Uterus (tissue), 4 donors: Measurements from ENCODE around the gene ADARB2. TPM values are rescaled to one million over a fixed set of nuclear protein-coding genes. Genes with fewer than 3 reads are reported as not detected.

Source experiments
- DNase-seq, 2 donors: peaks; one replicate each; pipeline ENCODE4 v3.0.0-alpha.2; 2019 to 2020
- H3K27ac ChIP-seq, 2 donors: fragments of 200-600 bp; sonication (generic); 1 replicate in 1 of 2; 2 replicates in 1 of 2; pipeline ENCODE4 v1.5.1; 2016 to 2018
- H3K27me3 ChIP-seq, 2 donors: fragments of 200-600 bp; sonication (generic); one replicate each; pipeline ENCODE4 v1.5.1; 2018 to 2019; ENCODE audit warnings: control low read depth in 1 of 2
- H3K36me3 ChIP-seq, 2 donors: fragments of 200-600 bp; sonication (generic); one replicate each; pipeline ENCODE4 v1.5.1; 2019; ENCODE audit warnings: control low read depth in 1 of 2
- H3K4me1 ChIP-seq, 2 donors: fragments of 200-600 bp; sonication (generic); one replicate each; pipeline ENCODE4 v1.5.1; 2018 to 2019; ENCODE audit warnings: control low read depth in 1 of 2
- H3K4me3 ChIP-seq, 2 donors: fragments of 200-600 bp; sonication (generic); 1 replicate in 1 of 2; 2 replicates in 1 of 2; pipeline ENCODE4 v1.5.1; 2018 to 2019; ENCODE audit warnings: mild to moderate bottlenecking in 1 of 2
- H3K9me3 ChIP-seq, 2 donors: fragments of 200-600 bp; sonication (generic); one replicate each; pipeline ENCODE4 v1.5.1; 2019; ENCODE audit warnings: control low read depth in 1 of 2
- CTCF ChIP-seq, 4 experiments: fragments of 200-600 bp in 2 of 4; fragments of 450-650 bp in 2 of 4; sonication (generic) in 2 of 4; IDR thresholded peaks; one replicate each; pipeline ENCODE4 v1.5.1; 2016 to 2019; ENCODE audit warnings: antibody characterized with exemption in 4 of 4, mild to moderate bottlenecking in 2 of 4, moderate library complexity in 1 of 4
- POLR2A ChIP-seq, 2 donors: fragments of 450-650 bp; IDR thresholded peaks; one replicate each; pipeline ENCODE4 v1.6.1; 2016; ENCODE audit warnings: antibody characterized with exemption in 2 of 2, mild to moderate bottlenecking in 1 of 2, moderate library complexity in 1 of 2
- intact Hi-C: fragments of 100-400 bp; cut with DNase I; formaldehyde crosslinking; loops from one replicate; pipeline ENCODE4 v1.15.1; 2023; ENCODE audit warnings: low total_unique reads
- total RNA-seq, 4 donors: library from RNA; depleted of rRNA in 3 of 4; stranded (reverse); fragments of >200 nt in 3 of 4; gene quantifications; one replicate each; pipeline versions ENCODE4 v1.1.0 to v1.2.4, GENCODE V29; 2014 to 2023
- donor health status: DM: yes; HTN: yes; CAD: no.

ADARB2 gene
- total RNA-seq, 4 donors from 2014 or later: 0.76 to 2.6 (median 2.0) TPM; not detected in 1

DNA sequence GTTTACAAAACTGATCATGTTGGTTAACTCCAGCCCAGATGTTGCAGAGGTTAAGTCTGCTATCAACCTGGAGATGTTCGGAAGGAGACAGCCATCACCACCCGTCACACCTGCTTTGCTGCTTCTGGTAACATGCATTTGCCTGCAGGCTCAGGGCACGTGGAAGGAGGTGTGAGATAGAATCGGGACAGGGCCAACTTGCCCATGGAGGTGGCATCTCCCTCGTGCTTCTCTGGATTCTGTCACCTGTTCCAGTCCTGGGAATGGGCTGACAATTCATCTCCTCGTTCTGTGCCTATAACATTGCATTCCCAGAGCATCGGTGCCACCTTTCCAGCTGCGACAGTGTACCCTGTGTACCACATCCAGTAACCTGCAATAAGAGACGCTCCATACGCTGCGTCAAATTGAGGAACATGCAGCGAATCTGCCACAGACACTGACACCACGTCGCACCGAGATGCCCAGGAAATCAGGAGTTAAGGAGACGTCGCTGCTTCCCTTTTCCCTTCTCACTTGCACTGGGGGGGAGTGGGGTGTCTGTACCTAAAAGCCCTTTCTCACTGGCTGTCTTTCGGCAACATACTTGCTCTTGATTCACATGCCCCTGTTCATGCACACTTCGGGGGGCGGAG, 65.8 kb downstream of the ADARB2 start:
- Histone ChIP-seq H3K36me3 (no peaks in the 10 kb centered on the region), H3K4me3 (no peak overlapping the region), H3K27me3 (no peaks in the 10 kb centered on the region), H3K4me1 (no peaks in the 10 kb centered on the region), H3K9me3 (no peaks in the 10 kb centered on the region), H3K27ac (no peak overlapping the region)
- intact Hi-C loops: no loop called here
- no peak for DNase-seq
- TF ChIP-seq CTCF (IDR thresholded peaks at IDR 0.05) (no peak), POLR2A (IDR thresholded peaks at IDR 0.05) (no peak)

- TF ChIP-seq POLR2A (IDR thresholded peaks at IDR 0.05) (no peak), CTCF (IDR thresholded peaks at IDR 0.05) (no peak)
- no peak overlapping the region for H3K4me3 ChIP-seq
- no peaks in the 10 kb centered on the region for H3K27me3 ChIP-seq
- no peaks in the 10 kb centered on the region for H3K4me1 ChIP-seq
- no peaks in the 10 kb centered on the region for H3K36me3 ChIP-seq
- no peak overlapping the region for H3K27ac ChIP-seq
- H3K9me3 ChIP-seq: no peaks in the 10 kb centered on the region
- DNase-seq: no peak
- intact Hi-C loops: no loop called here
Measured at GRCh38 chr10:1670541-1671365, 66.6 kb downstream of the ADARB2 start.

DNA sequence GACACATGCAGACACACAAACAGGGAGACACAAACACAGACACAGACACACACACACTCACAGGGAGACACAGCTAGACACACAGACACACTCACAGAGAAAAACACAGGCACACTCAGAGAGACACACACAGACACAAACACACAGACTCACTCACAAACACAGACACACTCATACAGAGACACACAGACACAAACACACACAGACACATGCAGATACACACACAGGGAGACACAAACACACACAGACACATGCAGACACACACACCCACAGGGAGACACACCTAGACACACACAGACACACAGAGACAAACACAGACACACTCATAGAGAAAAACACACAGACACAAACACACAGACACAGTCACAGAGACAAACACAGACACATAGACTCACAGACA, 67.9 kb downstream of the ADARB2 start:
- intact Hi-C loops: no loop called here
- Histone ChIP-seq H3K4me1 (no peaks in the 10 kb centered on the region), H3K9me3 (no peaks in the 10 kb centered on the region), H3K4me3 (no peak overlapping the region), H3K36me3 (no peaks in the 10 kb centered on the region), H3K27ac (no peak overlapping the region), H3K27me3 (no peaks in the 10 kb centered on the region)
- TF ChIP-seq POLR2A (IDR thresholded peaks at IDR 0.05) (no peak), CTCF (IDR thresholded peaks at IDR 0.05) (no peak)
- no peak for DNase-seq

- no peak overlapping the region for H3K4me3 ChIP-seq
- DNase-seq: no peak
Measured at GRCh38 chr10:1668399-1668798, 68.9 kb downstream of the ADARB2 start.

More at GRCh38 chr10:1668399-1668798, 68.9 kb downstream of the ADARB2 start:
- intact Hi-C loops: no loop called here
- H3K27me3 ChIP-seq: no peaks in the 10 kb centered on the region
- H3K9me3 ChIP-seq: no peaks in the 10 kb centered on the region
- H3K4me1 ChIP-seq: no peaks in the 10 kb centered on the region
- no peaks in the 10 kb centered on the region for H3K36me3 ChIP-seq
- no peak overlapping the region for H3K27ac ChIP-seq
- TF ChIP-seq CTCF (IDR thresholded peaks at IDR 0.05) (no peak), POLR2A (IDR thresholded peaks at IDR 0.05) (no peak)
